Stimulated activated CD8-positive, alpha-beta memory T cell treated with anti-CD3 and anti-CD28 coated beads, Interleukin-2, amount 100 ng/mL, for 1 hour (primary cell): ENCODE measurements around the gene B2M.
"Not testable (repeated sequence)": the region's sequence is repeated elsewhere in the genome, so short reads cannot be mapped to it uniquely, and the experiment has no call there.

Experiments
- DNase-seq, 2 donors: peaks; one replicate each; pipeline ENCODE4 v3.0.0-alpha.2; 2020; ENCODE audit warnings: low read depth in 2 of 2

The B2M gene

DNA sequence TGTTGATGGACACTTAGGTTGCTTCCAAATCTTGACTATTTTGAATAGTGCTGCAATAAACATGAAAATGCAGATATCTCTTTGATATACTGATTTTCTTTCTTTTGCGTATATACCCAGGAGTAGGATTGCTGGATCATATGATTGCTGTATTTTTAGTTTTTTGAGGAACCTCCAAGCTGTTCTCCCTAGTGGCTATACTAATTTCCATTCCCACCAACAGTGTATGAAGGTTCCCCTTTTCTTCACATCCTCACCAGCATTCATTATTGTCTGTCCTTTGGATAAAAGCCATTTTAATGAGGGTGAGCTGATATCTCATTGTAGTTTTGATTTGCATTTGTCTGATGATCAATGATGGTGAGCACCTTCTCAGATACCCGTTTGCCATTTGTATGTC lies 12.7 kb upstream of the B2M start:
- no peak for DNase-seq

DNA sequence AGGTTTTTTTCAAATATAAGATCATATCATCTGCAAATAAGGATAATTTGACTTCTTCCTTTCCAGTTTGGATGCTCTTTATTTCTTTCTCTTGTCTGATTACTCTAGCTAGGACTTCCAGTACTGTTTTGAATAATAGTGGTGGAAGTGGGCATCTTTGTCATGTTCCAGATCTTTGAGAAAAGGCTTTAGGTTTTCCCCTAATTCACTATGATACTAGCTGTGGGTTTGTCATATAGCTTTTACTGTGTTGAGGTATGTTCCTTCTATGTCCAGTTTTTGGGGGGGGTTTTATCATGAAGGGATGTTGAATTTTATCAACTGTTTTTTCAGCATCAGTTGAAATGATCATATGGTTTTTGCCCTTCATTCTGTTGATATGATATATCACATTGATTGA lies 10.6 kb upstream of the B2M start:
- DNase-seq, result not testable (repeated sequence)

- DNase-seq, result no peak
These were observed 5.3 kb upstream of the B2M start for GRCh38 chr15:44705986-44706385.

GRCh38 chr15:44706401-44706800 lies 4.9 kb upstream of the B2M start:
- no peak for DNase-seq

DNA sequence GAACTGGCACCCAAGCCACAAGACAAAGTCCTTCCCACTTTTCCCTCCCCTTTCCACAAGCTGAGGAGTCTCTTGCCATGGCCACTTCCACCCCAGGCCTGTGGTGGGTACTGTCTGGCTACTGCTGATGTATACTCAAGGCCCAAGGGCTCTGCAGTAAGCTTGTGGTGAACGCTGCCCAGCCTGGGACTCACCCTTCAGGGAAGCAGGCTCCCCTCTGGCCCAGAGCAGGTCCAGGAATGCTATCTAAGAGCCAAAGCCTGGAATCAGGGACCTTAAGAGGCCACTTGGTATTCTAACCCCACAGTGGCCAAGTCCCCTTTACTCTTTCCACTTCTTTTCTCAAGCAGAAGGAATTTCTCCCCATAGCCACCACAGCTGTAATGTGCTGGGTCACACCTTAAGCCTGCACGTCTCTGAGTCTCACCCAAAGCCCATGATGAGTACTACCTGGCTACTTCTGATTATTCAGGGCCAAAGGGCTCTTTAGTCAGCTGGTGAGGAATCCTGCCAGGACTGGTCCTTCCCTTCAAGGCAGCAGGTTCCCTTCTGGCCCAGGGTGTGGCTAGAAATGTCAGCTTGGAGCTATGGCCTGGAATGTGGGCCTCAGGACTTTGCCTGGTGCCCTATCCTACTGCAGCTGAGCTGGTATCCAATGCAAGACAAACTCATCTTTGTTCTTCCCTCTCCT lies 4.2 kb upstream of the B2M start:
- no peak for DNase-seq

DNA sequence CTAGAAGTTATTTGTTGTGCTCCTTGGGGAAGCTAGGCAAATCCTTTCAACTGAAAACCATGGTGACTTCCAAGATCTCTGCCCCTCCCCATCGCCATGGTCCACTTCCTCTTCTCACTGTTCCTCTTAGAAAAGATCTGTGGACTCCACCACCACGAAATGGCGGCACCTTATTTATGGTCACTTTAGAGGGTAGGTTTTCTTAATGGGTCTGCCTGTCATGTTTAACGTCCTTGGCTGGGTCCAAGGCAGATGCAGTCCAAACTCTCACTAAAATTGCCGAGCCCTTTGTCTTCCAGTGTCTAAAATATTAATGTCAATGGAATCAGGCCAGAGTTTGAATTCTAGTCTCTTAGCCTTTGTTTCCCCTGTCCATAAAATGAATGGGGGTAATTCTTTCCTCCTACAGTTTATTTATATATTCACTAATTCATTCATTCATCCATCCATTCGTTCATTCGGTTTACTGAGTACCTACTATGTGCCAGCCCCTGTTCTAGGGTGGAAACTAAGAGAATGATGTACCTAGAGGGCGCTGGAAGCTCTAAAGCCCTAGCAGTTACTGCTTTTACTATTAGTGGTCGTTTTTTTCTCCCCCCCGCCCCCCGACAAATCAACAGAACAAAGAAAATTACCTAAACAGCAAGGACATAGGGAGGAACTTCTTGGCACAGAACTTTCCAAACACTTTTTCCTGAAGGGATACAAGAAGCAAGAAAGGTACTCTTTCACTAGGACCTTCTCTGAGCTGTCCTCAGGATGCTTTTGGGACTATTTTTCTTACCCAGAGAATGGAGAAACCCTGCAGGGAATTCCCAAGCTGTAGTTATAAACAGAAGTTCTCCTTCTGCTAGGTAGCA lies 851 bp upstream of the B2M start:
- peak in 1 of 2 donors; percentile 28 for DNase-seq

- DNase-seq, result peak; percentile 39 to 47
These were observed 527 bp downstream of the B2M start for GRCh38 chr15:44711743-44712345.

GRCh38 chr15:44712346-44713005 lies 1.2 kb downstream of the B2M start:
- peak in 1 of 2 donors; percentile 46 for DNase-seq

DNA sequence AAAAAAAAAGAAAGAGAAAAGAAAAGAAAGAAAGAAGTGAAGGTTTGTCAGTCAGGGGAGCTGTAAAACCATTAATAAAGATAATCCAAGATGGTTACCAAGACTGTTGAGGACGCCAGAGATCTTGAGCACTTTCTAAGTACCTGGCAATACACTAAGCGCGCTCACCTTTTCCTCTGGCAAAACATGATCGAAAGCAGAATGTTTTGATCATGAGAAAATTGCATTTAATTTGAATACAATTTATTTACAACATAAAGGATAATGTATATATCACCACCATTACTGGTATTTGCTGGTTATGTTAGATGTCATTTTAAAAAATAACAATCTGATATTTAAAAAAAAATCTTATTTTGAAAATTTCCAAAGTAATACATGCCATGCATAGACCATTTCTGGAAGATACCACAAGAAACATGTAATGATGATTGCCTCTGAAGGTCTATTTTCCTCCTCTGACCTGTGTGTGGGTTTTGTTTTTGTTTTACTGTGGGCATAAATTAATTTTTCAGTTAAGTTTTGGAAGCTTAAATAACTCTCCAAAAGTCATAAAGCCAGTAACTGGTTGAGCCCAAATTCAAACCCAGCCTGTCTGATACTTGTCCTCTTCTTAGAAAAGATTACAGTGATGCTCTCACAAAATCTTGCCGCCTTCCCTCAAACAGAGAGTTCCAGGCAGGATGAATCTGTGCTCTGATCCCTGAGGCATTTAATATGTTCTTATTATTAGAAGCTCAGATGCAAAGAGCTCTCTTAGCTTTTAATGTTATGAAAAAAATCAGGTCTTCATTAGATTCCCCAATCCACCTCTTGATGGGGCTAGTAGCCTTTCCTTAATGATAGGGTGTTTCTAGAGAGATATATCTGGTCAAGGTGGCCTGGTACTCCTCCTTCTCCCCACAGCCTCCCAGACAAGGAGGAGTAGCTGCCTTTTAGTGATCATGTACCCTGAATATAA lies 2.0 kb downstream of the B2M start:
- no peak for DNase-seq

GRCh38 chr15:44715142-44715796 lies 4.0 kb downstream of the B2M start:
- no peak for DNase-seq

GRCh38 chr15:44715797-44716334 lies 4.5 kb downstream of the B2M start:
- DNase-seq, result no peak

GRCh38 chr15:44716983-44717602 lies 5.8 kb downstream of the B2M start:
- no peak for DNase-seq

- DNase-seq, result no peak
These were observed 7.0 kb downstream of the B2M start for GRCh38 chr15:44718180-44718926.

GRCh38 chr15:44718927-44719292 lies 7.6 kb downstream of the B2M start:
- DNase-seq, result no peak

- no peak for DNase-seq
These were observed 8.1 kb downstream of the B2M start for GRCh38 chr15:44719293-44719999.

DNA sequence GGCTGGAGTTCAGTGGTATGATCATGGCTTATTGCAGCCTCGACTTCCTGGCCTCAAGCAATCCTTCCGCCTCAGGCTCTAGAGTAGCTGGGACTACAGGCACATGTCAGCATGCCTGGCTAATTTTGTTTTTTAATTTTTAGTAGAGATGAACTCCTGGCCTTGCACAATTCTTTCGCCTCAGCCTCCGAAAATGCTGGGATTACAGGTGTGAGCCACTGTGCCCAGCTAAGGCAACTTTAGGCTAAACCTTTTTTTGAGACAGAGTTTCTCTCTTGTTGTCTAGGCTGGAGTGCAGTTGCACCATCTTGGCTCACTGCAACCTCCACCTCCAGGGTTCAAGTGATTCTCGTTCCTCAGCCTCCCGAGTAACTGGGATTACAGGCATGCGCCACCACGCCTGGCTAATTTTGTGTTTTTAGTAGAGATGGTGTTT lies 8.7 kb downstream of the B2M start:
- DNase-seq, result not testable (repeated sequence)

- DNase-seq, result no peak
These were observed 9.3 kb downstream of the B2M start for GRCh38 chr15:44720460-44721176.

- no peak for DNase-seq
These were observed 10.7 kb downstream of the B2M start for GRCh38 chr15:44722011-44722410.
